22Rv1 (cell line): ENCODE data around the gene SMARCD1.

ENCODE experiments used
- H3K27ac ChIP-seq: fragments of 450-650 bp; 2 replicates; pipeline ENCODE4 v1.5.1; 2017
- CTCF ChIP-seq: fragments of 450-650 bp; IDR thresholded peaks from 2 replicates; pipeline ENCODE4 v1.5.1; 2017; ENCODE audit warnings: mild to moderate bottlenecking
- ZFX ChIP-seq: fragments of 450-650 bp; IDR thresholded peaks from 2 replicates; pipeline ENCODE4 v1.6.1; 2017; ENCODE audit warnings: antibody characterized with exemption, borderline replicate concordance

Gene SMARCD1

GRCh38 chr12:50057000-50057841, 27.9 kb upstream of the SMARCD1 start, which contains the start of gene ASIC1:
Gene ASIC1 (plus strand): TSS chr12:50057596. CDS start chr12:50058767, 1,171 bp downstream.
- peak within 1 kb of the TSS; percentile 64 for H3K27ac ChIP-seq
- peak; percentile 37 for TF ChIP-seq CTCF
- no peak for TF ChIP-seq ZFX

GRCh38 chr12:50057896-50058670, 27.1 kb upstream of the SMARCD1 start:
- peak overlapping the region; percentile 64; the same call in 1 of the 2 replicates for H3K27ac ChIP-seq
- TF ChIP-seq CTCF, result no peak
- no peak for TF ChIP-seq ZFX

- TF ChIP-seq ZFX (no peak), CTCF (no peak)
- H3K27ac ChIP-seq, result no peak overlapping the region
These were observed 26.3 kb upstream of the SMARCD1 start for GRCh38 chr12:50058743-50059312.

- H3K27ac ChIP-seq, result no peak overlapping the region
- TF ChIP-seq ZFX (no peak), CTCF (no peak)
These were observed 25.6 kb upstream of the SMARCD1 start for GRCh38 chr12:50059440-50060119.

GRCh38 chr12:50060120-50060468, 25.0 kb upstream of the SMARCD1 start:
- TF ChIP-seq ZFX, result no peak
- no peak for TF ChIP-seq CTCF
- no peak overlapping the region for H3K27ac ChIP-seq

GRCh38 chr12:50061171-50061570, 24.0 kb upstream of the SMARCD1 start:
- no peak for TF ChIP-seq ZFX
- no peak for TF ChIP-seq CTCF
- no peak overlapping the region for H3K27ac ChIP-seq
